K562 (cell line): ENCODE data around the gene PET100. TPM values are rescaled to one million over a fixed set of nuclear protein-coding genes. Genes with fewer than 3 reads are reported as not detected.

Source experiments
- ATAC-seq: fragments of 200-7000 bp; cut with Tn5 transposase; 3 replicates; pipeline ENCODE4 v1.9.1; 2020; ENCODE audit warnings: moderate library complexity
- BruUV-seq: library from RNA; stranded (reverse); fragments of 400-500 nt; replicated peaks from 2 replicates; lab custom pipeline; 2021; lab: Mats Ljungman, UMichigan
- CTCF ChIA-PET: fragments of 300-600 bp; formaldehyde crosslinking; extraction: SDS; loops from one replicate; lab custom pipeline; 2021; ENCODE audit warnings: low intra/inter-chr PET ratio; lab: Yijun Ruan, JAX
- POLR2A ChIA-PET: fragments of 300-600, 350-650 bp; sonication (Branson Sonifier 250); formaldehyde crosslinking; extraction: SDS; loops from one replicate; lab custom pipeline; 2021; ENCODE audit warnings: antibody characterized with exemption, inconsistent platforms; lab: Yijun Ruan, JAX
- DNase-seq, 4 experiments: peaks; one replicate each; pipeline versions ENCODE4 v3.0.0 to v3.0.0-alpha.2; 2011 to 2018; ENCODE audit warnings: low spot score in 3 of 4, mixed read lengths in 3 of 4; ENCODE audit errors: extremely low read depth in 1 of 4
- FAIRE-seq: peaks from 2 replicates; lab custom pipeline; 2011; peaks lifted over from hg19 to GRCh38; lab: Jason Lieb, UNC
- H2AFZ ChIP-seq: 2 replicates; pipeline ENCODE4 v1.6.0; 2011; ENCODE audit warnings: low read depth, low read length, control low read depth, inconsistent platforms
- H3K27ac ChIP-seq: fragments of 200-600 bp; 3 replicates; pipeline ENCODE4 v1.8.0; 2011; ENCODE audit warnings: low read depth, mild to moderate bottlenecking, control low read depth, inconsistent platforms, low read length, moderate library complexity, mixed read lengths; ENCODE audit errors: extremely low read depth
- H3K27me3 ChIP-seq, 2 experiments: fragments of 300-600 bp in 1 of 2; 2 replicates in 1 of 2; 3 replicates in 1 of 2; pipeline versions ENCODE4 v1.6.0 to v1.8.0; 2011; ENCODE audit warnings: inconsistent platforms in 2 of 2, low read length in 2 of 2, mild to moderate bottlenecking in 1 of 2, mixed read lengths in 1 of 2, moderate library complexity in 1 of 2; ENCODE audit not compliant: control insufficient read depth in 2 of 2, insufficient read depth in 2 of 2
- H3K36me3 ChIP-seq: fragments of 300-600 bp; 3 replicates; pipeline ENCODE4 v1.8.0; 2011; ENCODE audit warnings: mild to moderate bottlenecking, low read length, inconsistent platforms; ENCODE audit not compliant: control insufficient read depth, insufficient read depth
- H3K4me1 ChIP-seq, 2 experiments: fragments of 200-600 bp in 1 of 2; replicated peaks in 1 of 2; 2 replicates in 1 of 2; 3 replicates in 1 of 2; pipeline versions ENCODE4 v1.5.1 to v1.8.0; 2011; ENCODE audit warnings: inconsistent platforms in 2 of 2, low read length in 2 of 2, mild to moderate bottlenecking in 1 of 2, mixed read lengths in 1 of 2, moderate library complexity in 1 of 2; ENCODE audit not compliant: control insufficient read depth in 2 of 2, insufficient read depth in 2 of 2
- H3K4me2 ChIP-seq: 2 replicates; pipeline ENCODE4 v1.6.1; 2011; ENCODE audit warnings: low read length, control low read depth, inconsistent platforms, mixed read lengths; ENCODE audit not compliant: insufficient read depth
- H3K4me3 ChIP-seq: fragments of 200-600 bp; sonication (generic), shearing (Covaris generic); 2 replicates; pipeline ENCODE4 v1.5.1; 2016; ENCODE audit warnings: control low read depth, inconsistent platforms
- H3K79me2 ChIP-seq: fragments of 200-600 bp; 3 replicates; pipeline ENCODE4 v1.8.0; 2011; ENCODE audit warnings: low read length, inconsistent platforms; ENCODE audit not compliant: control insufficient read depth, insufficient read depth
- H3K9ac ChIP-seq, 2 experiments: 2 replicates each; pipeline versions ENCODE4 v1.6.0 to v1.6.1; 2011; ENCODE audit warnings: low read depth in 2 of 2, low read length in 2 of 2, control low read depth in 1 of 2, inconsistent platforms in 1 of 2, mild to moderate bottlenecking in 1 of 2, mixed read lengths in 1 of 2; ENCODE audit not compliant: insufficient read depth in 1 of 2
- H3K9me1 ChIP-seq: one replicate; pipeline ENCODE4 v1.6.0; 2011; ENCODE audit warnings: inconsistent platforms, mild to moderate bottlenecking, low read length, moderate library complexity; ENCODE audit not compliant: control insufficient read depth, insufficient read depth
- H3K9me3 ChIP-seq: replicated peaks from 2 replicates; pipeline ENCODE4 v1.5.1; 2011; ENCODE audit warnings: low read depth, low read length, inconsistent platforms; ENCODE audit not compliant: control insufficient read depth, insufficient read depth
- H4K20me1 ChIP-seq: replicated peaks from 2 replicates; pipeline ENCODE4 v1.6.1; 2011; ENCODE audit warnings: low read length, inconsistent platforms, mixed read lengths; ENCODE audit not compliant: control insufficient read depth, insufficient read depth
- ELK1 ChIP-seq: sonication (generic); formaldehyde crosslinking; IDR thresholded peaks from 2 replicates; pipeline ENCODE4 v1.8.1; 2022; ENCODE audit warnings: missing genetic modification reagents
- FUS ChIP-seq: fragments of 200-400 bp; formaldehyde crosslinking; optimal IDR thresholded peaks from 2 replicates; pipeline ENCODE3; 2017; ENCODE audit warnings: low read depth, low read length
- HBP1 ChIP-seq: fragments of 450-650 bp; formaldehyde crosslinking; IDR thresholded peaks from 2 replicates; pipeline ENCODE4 v1.4.0; 2022; ENCODE audit warnings: missing genetic modification characterization
- HNRNPUL1 ChIP-seq: fragments of 200-400 bp; formaldehyde crosslinking; IDR thresholded peaks from 2 replicates; pipeline ENCODE4 v1.6.1; 2017; ENCODE audit warnings: low read length
- KDM2B ChIP-seq: fragments of 250-450 bp; sonication (Bioruptor Pico); IDR thresholded peaks from 2 replicates; pipeline ENCODE4 v1.8.0; 2021; ENCODE audit warnings: mild to moderate bottlenecking, moderate library complexity
- MAX ChIP-seq: sonication (generic); formaldehyde crosslinking; IDR thresholded peaks from 2 replicates; pipeline ENCODE4 v1.9.0; 2022; ENCODE audit warnings: mild to moderate bottlenecking, missing genetic modification reagents
- POLR2A ChIP-seq: fragments of 450-650 bp; conservative IDR thresholded peaks from 2 replicates; pipeline ENCODE4 v1.6.1; 2016
- RBFOX2 ChIP-seq: fragments of 200-400 bp; formaldehyde crosslinking; IDR thresholded peaks from 2 replicates; pipeline ENCODE4 v1.6.1; 2017; ENCODE audit warnings: low read depth, mild to moderate bottlenecking, low read length, moderate library complexity
- RHOXF2B ChIP-seq: fragments of 250-450 bp; sonication (Bioruptor Pico); conservative IDR thresholded peaks from 2 replicates; pipeline ENCODE4 v1.5.1; 2021
- ZBTB8A ChIP-seq: fragments of 450-650 bp; IDR thresholded peaks from 2 replicates; pipeline ENCODE4 v1.6.1; 2018; ENCODE audit warnings: mild to moderate bottlenecking, moderate library complexity; ENCODE audit not compliant: partially characterized antibody
- ZNF175 ChIP-seq: fragments of 200-800 bp; sonication (Bioruptor generic); IDR thresholded peaks from 2 replicates; pipeline ENCODE4 v1.6.1; 2016; ENCODE audit warnings: low read depth, mild to moderate bottlenecking, missing genetic modification characterization, missing compliant biosample characterization
- ZNF263 ChIP-seq: sonication (generic); formaldehyde crosslinking; IDR thresholded peaks from 2 replicates; pipeline ENCODE4 v1.8.0; 2022; ENCODE audit warnings: mild to moderate bottlenecking, missing genetic modification reagents, borderline replicate concordance
- WGBS: fragments of 100-300 bp; shearing (Covaris generic); methylation state at CpG from one replicate; pipeline ENCODE4 v1.1.6; 2016; ENCODE audit warnings: low coverage, mixed read lengths; ENCODE audit not compliant: insufficient coverage; ENCODE audit errors: missing lambda C conversion rate; 5-methylcytosine and 5-hydroxymethylcytosine counted together
- in situ Hi-C: fragments of 300-500 bp; cut with MboI; formaldehyde crosslinking; loops from 4 replicates; pipeline ENCODE4 v1.15.0; 2018; ENCODE audit warnings: inconsistent platforms, mixed read lengths
- intact Hi-C: fragments of 100-400 bp; cut with micrococcal nuclease; formaldehyde crosslinking; loops from 2 replicates; pipeline ENCODE4 v1.14.2; 2022
- polyA plus RNA-seq, 8 experiments: library from polyadenylated mRNA; depleted of rRNA in 4 of 8; stranded (reverse) in 5 of 8; unstranded in 3 of 8; fragments of >200 nt; fragmentation: Nextera tagmentation in 2 of 8; fragmentation: Illumina TruSeq in 1 of 8; extraction: Ambion mirVana in 2 of 8; extraction: Trizol in 1 of 8; gene quantifications; 2 replicates each; pipeline versions ENCODE4 v1.2.1 to v1.2.3, GENCODE V29; 2011 to 2014; ENCODE audit warnings: inconsistent platforms in 1 of 8, missing spikeins in 1 of 8
- total RNA-seq, 7 experiments: library from RNA; depleted of rRNA in 6 of 7; stranded (reverse); fragments of >200 nt in 6 of 7; fragmentation: Illumina TruSeq in 2 of 7; extraction: Trizol in 2 of 7; gene quantifications; 2 replicates each; pipeline versions ENCODE4 v1.2.1 to v1.2.3, GENCODE V29; 2011 to 2021; ENCODE audit warnings: low replicate concordance in 1 of 7

Gene PET100
- total and polyA plus RNA-seq, 9 of the 15 experiments (the other 6 are each of a cell fraction or from before 2014, with no cell fraction given), result 62.3 to 351 (median 98.3) TPM

- POLR2A ChIA-PET, result interaction anchor here (0.5 to 1.4 kb wide), 5 partner anchors 8 to 539 kb away, joined by 3 to 7 read pairs (median 4); no protein-coding TSS in a partner anchor
- Histone ChIP-seq H3K9me1 (no peaks in the 10 kb centered on the region), H3K27ac (no peak overlapping the region), H2AFZ (no peak overlapping the region), H3K9me3 (no peaks in the 10 kb centered on the region), H3K79me2 (peaks cover 19% of the 10 kb centered on the region), H4K20me1 (no peaks in the 10 kb centered on the region), H3K4me2 (no peak overlapping the region), H3K4me3 (no peak overlapping the region), H3K4me1 (peaks cover 2 to 50% of the 10 kb centered on the region in 2 experiments; a peak in 4 of 5 replicates), H3K9ac (no peak overlapping the region), H3K27me3 (no peaks in the 10 kb centered on the region), H3K36me3 (peaks cover 78% of the 10 kb centered on the region; the same call in 2 of the 3 replicates)
- 82% methylated on average over 13 of the region's 16 CpGs for WGBS
- TF ChIP-seq KDM2B (CRISPR knock-in tag) (no peak), RHOXF2B (CRISPR knock-in tag) (no peak), RBFOX2 (0 out of 2 replicates have a peak, but pooled peaks have one; percentile 3), ZNF175 (CRISPR knock-in tag) (no peak), MAX (CRISPR knock-in tag) (0 out of 2 replicates have a peak, but pooled peaks have one; percentile 17), FUS (no peak), ZBTB8A (no peak), POLR2A (0 out of 2 replicates have a peak, but pooled peaks have one; percentile 36), HNRNPUL1 (no peak), ZNF263 (CRISPR knock-in tag) (no peak), ELK1 (CRISPR knock-in tag) (no peak), HBP1 (CRISPR knock-in tag) (no peak)
- CTCF ChIA-PET, result no interaction called here
- intact Hi-C loops (no loop called here), in situ Hi-C loops (no loop called here)
- peak; percentile 63 to 88 (median 83) for DNase-seq
- no TSS peak for BruUV-seq
- ATAC-seq, result peak; percentile 94
- FAIRE-seq, result no peak
Observed at GRCh38 chr19:7622933-7623685, 6.5 kb upstream of the PET100 start.
